H9 (cell line): ENCODE results near the gene THAP4. TPM values are rescaled to one million over a fixed set of nuclear protein-coding genes. Genes with fewer than 3 reads are reported as not detected.

Source experiments
- DNase-seq: peaks from one replicate; pipeline ENCODE4 v3.0.0-alpha.2; 2017
- H2AFZ ChIP-seq: one replicate; pipeline ENCODE4 v1.6.1; 2013; ENCODE audit warnings: mild to moderate bottlenecking, low read length, control low read depth, moderate library complexity
- H2AK5ac ChIP-seq: 2 replicates; pipeline ENCODE4 v1.6.1; 2013; ENCODE audit warnings: low read length, control low read depth, mixed read lengths; ENCODE audit not compliant: insufficient read length
- H2BK120ac ChIP-seq: one replicate; pipeline ENCODE4 v1.6.1; 2013; ENCODE audit warnings: low read depth, mild to moderate bottlenecking, low read length, control low read depth, inconsistent platforms; ENCODE audit not compliant: poor library complexity, severe bottlenecking
- H2BK12ac ChIP-seq: 2 replicates; pipeline ENCODE4 v1.6.1; 2013; ENCODE audit warnings: low read length, control low read depth, mixed read lengths, low read depth; ENCODE audit not compliant: insufficient read length
- H2BK15ac ChIP-seq: 2 replicates; pipeline ENCODE4 v1.6.1; 2013; ENCODE audit warnings: low read depth, low read length, control low read depth
- H2BK20ac ChIP-seq: one replicate; pipeline ENCODE4 v1.6.1; 2013; ENCODE audit warnings: low read depth, mild to moderate bottlenecking, low read length, control low read depth, inconsistent platforms; ENCODE audit not compliant: poor library complexity, severe bottlenecking
- H2BK5ac ChIP-seq: 2 replicates; pipeline ENCODE4 v1.6.1; 2013; ENCODE audit warnings: low read length, control low read depth, mixed read lengths; ENCODE audit not compliant: insufficient read length
- H3K14ac ChIP-seq: 2 replicates; pipeline ENCODE4 v1.6.1; 2013; ENCODE audit warnings: low read length, control low read depth; ENCODE audit not compliant: insufficient read depth
- H3K18ac ChIP-seq: 2 replicates; pipeline ENCODE4 v1.6.1; 2013; ENCODE audit warnings: low read depth, mild to moderate bottlenecking, mixed read lengths, low read length, control low read depth; ENCODE audit not compliant: insufficient read length
- H3K23ac ChIP-seq: 2 replicates; pipeline ENCODE4 v1.6.1; 2013; ENCODE audit warnings: low read length, control low read depth, mixed read lengths, low read depth; ENCODE audit not compliant: insufficient read length
- H3K23me2 ChIP-seq: 2 replicates; pipeline ENCODE4 v1.6.1; 2013; ENCODE audit warnings: low read depth, mild to moderate bottlenecking, mixed read lengths, low read length, control low read depth; ENCODE audit not compliant: insufficient read length, poor library complexity, severe bottlenecking
- H3K27ac ChIP-seq: 2 replicates; pipeline ENCODE4 v1.5.1; 2013; ENCODE audit warnings: low read length, control low read depth, mixed read lengths, low read depth; ENCODE audit not compliant: insufficient read length
- H3K27me3 ChIP-seq: 2 replicates; pipeline ENCODE4 v1.6.1; 2013; ENCODE audit warnings: low read length, control low read depth, inconsistent platforms; ENCODE audit not compliant: insufficient read depth
- H3K4ac ChIP-seq: 2 replicates; pipeline ENCODE4 v1.6.1; 2013; ENCODE audit warnings: low read depth, mild to moderate bottlenecking, control low read depth, inconsistent platforms, low read length, moderate library complexity
- H3K4me1 ChIP-seq: 2 replicates; pipeline ENCODE4 v1.6.1; 2013; ENCODE audit warnings: low read length, control low read depth, inconsistent platforms; ENCODE audit not compliant: insufficient read depth
- H3K4me2 ChIP-seq: 2 replicates; pipeline ENCODE4 v1.6.1; 2013; ENCODE audit warnings: low read length, control low read depth, mixed read lengths; ENCODE audit not compliant: insufficient read length, insufficient read depth
- H3K56ac ChIP-seq: 2 replicates; pipeline ENCODE4 v1.6.1; 2013; ENCODE audit warnings: low read depth, mild to moderate bottlenecking, mixed read lengths, low read length, control low read depth; ENCODE audit not compliant: insufficient read length
- H3K79me1 ChIP-seq: 2 replicates; pipeline ENCODE4 v1.6.1; 2013; ENCODE audit warnings: low read depth, mild to moderate bottlenecking, moderate library complexity, low read length, control low read depth, inconsistent platforms; ENCODE audit not compliant: insufficient read depth, poor library complexity, severe bottlenecking
- H3K79me2 ChIP-seq: 2 replicates; pipeline ENCODE4 v1.6.1; 2013; ENCODE audit warnings: low read length, control low read depth, inconsistent platforms; ENCODE audit not compliant: insufficient read depth
- H3K9ac ChIP-seq: 2 replicates; pipeline ENCODE4 v1.6.1; 2013; ENCODE audit warnings: low read length, control low read depth, mixed read lengths; ENCODE audit not compliant: insufficient read length; ENCODE audit errors: extremely low read depth
- H3K9me3 ChIP-seq: one replicate; pipeline ENCODE4 v1.6.1; 2013; ENCODE audit warnings: low read depth, low read length, inconsistent platforms; ENCODE audit not compliant: control insufficient read depth
- H3T11ph ChIP-seq: one replicate; pipeline ENCODE4 v1.6.1; 2013; ENCODE audit warnings: mild to moderate bottlenecking, low read length, control low read depth, inconsistent platforms
- H4K20me1 ChIP-seq: one replicate; pipeline ENCODE4 v1.6.1; 2013; ENCODE audit not compliant: control insufficient read depth, insufficient read length, insufficient read depth
- H4K5ac ChIP-seq: 2 replicates; pipeline ENCODE4 v1.6.1; 2013; ENCODE audit warnings: low read depth, mild to moderate bottlenecking, mixed read lengths, low read length, control low read depth; ENCODE audit not compliant: insufficient read length
- H4K8ac ChIP-seq: replicated peaks from 2 replicates; pipeline ENCODE4 v1.6.1; 2013; ENCODE audit warnings: low read length, control low read depth, mixed read lengths, low read depth; ENCODE audit not compliant: insufficient read length
- H4K91ac ChIP-seq: 2 replicates; pipeline ENCODE4 v1.6.1; 2013; ENCODE audit warnings: low read depth, mild to moderate bottlenecking, moderate library complexity, mixed read lengths, low read length, control low read depth; ENCODE audit not compliant: insufficient read length
- H3K27ac Mint-ChIP-seq, 3 experiments: 2 replicates in 2 of 3; 3 replicates in 1 of 3; pipeline ENCODE4 v1.8.0; 2020 to 2021; ENCODE audit warnings: mixed read lengths in 3 of 3, mild to moderate bottlenecking in 1 of 3, moderate library complexity in 1 of 3
- H3K27me3 Mint-ChIP-seq: 2 replicates; pipeline ENCODE4 v1.8.0; 2021; ENCODE audit warnings: low read depth, mild to moderate bottlenecking, moderate library complexity, mixed read lengths
- H3K36me3 Mint-ChIP-seq, 3 experiments: 2 replicates in 2 of 3; 3 replicates in 1 of 3; pipeline ENCODE4 v1.8.0; 2020 to 2021; ENCODE audit warnings: low read depth in 3 of 3, mixed read lengths in 3 of 3; ENCODE audit not compliant: insufficient read depth in 1 of 3
- H3K4me1 Mint-ChIP-seq, 2 experiments: 2 replicates each; pipeline ENCODE4 v1.8.0; 2020; ENCODE audit warnings: mixed read lengths in 2 of 2
- H3K4me3 Mint-ChIP-seq, 2 experiments: 2 replicates in 1 of 2; 3 replicates in 1 of 2; pipeline ENCODE4 v1.8.0; 2020 to 2021; ENCODE audit warnings: mild to moderate bottlenecking in 2 of 2, mixed read lengths in 2 of 2, moderate library complexity in 1 of 2
- H3K9me3 Mint-ChIP-seq, 2 experiments: 2 replicates in 1 of 2; 3 replicates in 1 of 2; pipeline ENCODE4 v1.8.0; 2020; ENCODE audit warnings: mild to moderate bottlenecking in 2 of 2, mixed read lengths in 2 of 2, moderate library complexity in 1 of 2
- CTCF ChIP-seq: fragments of 200-600 bp; sonication (generic); conservative IDR thresholded peaks from 3 replicates; pipeline ENCODE4 v1.8.0; 2021; ENCODE audit warnings: antibody characterized with exemption, mild to moderate bottlenecking
- WGBS: extraction: QIAGEN DNeasy Blood & Tissue Kit; methylation state at CpG from one replicate; pipeline ENCODE4 v1.1.7; 2013; ENCODE audit warnings: missing lambda C conversion rate, low lambda C conversion rate, mixed read lengths; ENCODE audit not compliant: insufficient read length; ENCODE audit errors: extremely low coverage; 5-methylcytosine and 5-hydroxymethylcytosine counted together
- total RNA-seq: library from RNA; stranded (reverse); gene quantifications from 2 replicates; pipeline ENCODE4 v1.2.1, GENCODE V29; 2021

THAP4 gene
- total RNA-seq, 1 experiment from 2014 or later = 70.6 TPM

- peaks cover 0 to 9% (median 8%) of the 10 kb centered on the region in 3 experiments; a peak in 4 of 7 replicates for H3K36me3 Mint-ChIP-seq
- H3K27me3 ChIP-seq = no peaks in the 10 kb centered on the region
- no peak overlapping the region for H3T11ph ChIP-seq
- no peak overlapping the region for H3K56ac ChIP-seq
- peaks cover 2% of the 10 kb centered on the region for H3K79me1 ChIP-seq
- H4K5ac ChIP-seq = no peak overlapping the region
- no peak for TF ChIP-seq CTCF
- no peaks in the 10 kb centered on the region for H3K23me2 ChIP-seq
- no peak overlapping the region for H3K27ac Mint-ChIP-seq
- no peak overlapping the region for H3K18ac ChIP-seq
- no peak overlapping the region for H2BK5ac ChIP-seq
- no peak overlapping the region for H2BK12ac ChIP-seq
- H3K9me3 ChIP-seq = no peaks in the 10 kb centered on the region
- H3K4me1 ChIP-seq = no peaks in the 10 kb centered on the region
- no peaks in the 10 kb centered on the region for H3K27me3 Mint-ChIP-seq
- no peak for DNase-seq
- WGBS = no CpG with 5 or more reads among the region's 10 CpGs
- no peak overlapping the region for H2BK20ac ChIP-seq
- no peak overlapping the region for H3K9ac ChIP-seq
- H3K4ac ChIP-seq = no peak overlapping the region
- no peak overlapping the region for H4K91ac ChIP-seq
- peaks cover under 1 to 15% of the 10 kb centered on the region in 2 experiments for H3K4me1 Mint-ChIP-seq
- H2BK120ac ChIP-seq = no peak overlapping the region
- no peaks in the 10 kb centered on the region for H4K20me1 ChIP-seq
- no peak overlapping the region for H2AFZ ChIP-seq
- no peaks in the 10 kb centered on the region for H3K9me3 Mint-ChIP-seq
- no peak overlapping the region for H3K23ac ChIP-seq
- H2BK15ac ChIP-seq = no peak overlapping the region
- H3K4me2 ChIP-seq = no peak overlapping the region
- H3K27ac ChIP-seq = no peak overlapping the region
- no peak overlapping the region for H4K8ac ChIP-seq
- H2AK5ac ChIP-seq = no peak overlapping the region
- no peaks in the 10 kb centered on the region; the same call in 1 of the 2 replicates for H3K79me2 ChIP-seq
- H3K4me3 Mint-ChIP-seq = no peak overlapping the region
- H3K14ac ChIP-seq = no peak overlapping the region
Observed at GRCh38 chr2:241565411-241565810, 71.5 kb downstream of the THAP4 start.
